K562 (cell line): ENCODE data around the gene ASNS. TPM values are rescaled to one million over a fixed set of nuclear protein-coding genes. Genes with fewer than 3 reads are reported as not detected.

Source experiments
- ARID3A ChIP-seq: IDR thresholded peaks from 2 replicates; pipeline ENCODE4 v1.6.1; 2012; ENCODE audit warnings: low read depth, low read length, improper control_type of control experiment, borderline replicate concordance
- DDX20 ChIP-seq: fragments of 450-650 bp; IDR thresholded peaks from 2 replicates; pipeline ENCODE4 v1.6.1; 2016; ENCODE audit warnings: missing genetic modification characterization, low read depth, mild to moderate bottlenecking, missing compliant biosample characterization, moderate library complexity
- EGR1 ChIP-seq: fragments of 450-650 bp; conservative IDR thresholded peaks from 2 replicates; pipeline ENCODE4 v1.6.1; 2017; ENCODE audit warnings: mild to moderate bottlenecking
- ETV5 ChIP-seq: sonication (generic); formaldehyde crosslinking; IDR thresholded peaks from 2 replicates; pipeline ENCODE4 v1.4.0; 2020; ENCODE audit warnings: low read depth, mild to moderate bottlenecking, missing genetic modification reagents
- HLTF ChIP-seq: fragments of 450-650 bp; IDR thresholded peaks from 2 replicates; pipeline ENCODE4 v1.6.1; 2016
- MIER1 ChIP-seq: fragments of 450-650 bp; IDR thresholded peaks from 2 replicates; pipeline ENCODE4 v1.6.1; 2016; ENCODE audit warnings: antibody characterized with exemption, mild to moderate bottlenecking, low read depth
- NFE2L1 ChIP-seq: fragments of 450-650 bp; IDR thresholded peaks from 2 replicates; pipeline ENCODE4 v1.6.1; 2016; ENCODE audit warnings: missing genetic modification characterization, low read depth, mild to moderate bottlenecking, missing compliant biosample characterization, moderate library complexity, borderline replicate concordance
- RBFOX2 ChIP-seq: fragments of 200-400 bp; formaldehyde crosslinking; IDR thresholded peaks from 2 replicates; pipeline ENCODE4 v1.6.1; 2017; ENCODE audit warnings: low read depth, mild to moderate bottlenecking, low read length, moderate library complexity
- YY1 ChIP-seq, 3 experiments: IDR thresholded peaks; 2 replicates each; pipeline ENCODE4 v1.6.1; 2011; ENCODE audit warnings: low read length in 2 of 3, mild to moderate bottlenecking in 2 of 3, moderate library complexity in 2 of 3, borderline replicate concordance in 1 of 3, control low read depth in 1 of 3, low read depth in 1 of 3; ENCODE audit not compliant: insufficient read depth in 3 of 3, insufficient replicate concordance in 2 of 3, control insufficient read depth in 1 of 3, insufficient read length in 1 of 3; ENCODE audit errors: extremely low read depth in 1 of 3
- ZNF77 ChIP-seq: fragments of 250-450 bp; sonication (Bioruptor Pico); IDR thresholded peaks from 2 replicates; pipeline ENCODE4 v1.5.0; 2020
- polyA plus RNA-seq, 8 experiments: library from polyadenylated mRNA; depleted of rRNA in 4 of 8; stranded (reverse) in 5 of 8; unstranded in 3 of 8; fragments of >200 nt; fragmentation: Nextera tagmentation in 2 of 8; fragmentation: Illumina TruSeq in 1 of 8; extraction: Ambion mirVana in 2 of 8; extraction: Trizol in 1 of 8; gene quantifications; 2 replicates each; pipeline versions ENCODE4 v1.2.1 to v1.2.3, GENCODE V29; 2011 to 2014; ENCODE audit warnings: inconsistent platforms in 1 of 8, missing spikeins in 1 of 8
- total RNA-seq, 7 experiments: library from RNA; depleted of rRNA in 6 of 7; stranded (reverse); fragments of >200 nt in 6 of 7; fragmentation: Illumina TruSeq in 2 of 7; extraction: Trizol in 2 of 7; gene quantifications; 2 replicates each; pipeline versions ENCODE4 v1.2.1 to v1.2.3, GENCODE V29; 2011 to 2021; ENCODE audit warnings: low replicate concordance in 1 of 7
- TF ChIP-seq, protein P1 (sequence below), 3 experiments: IDR thresholded peaks in 2 of 3; conservative IDR thresholded peaks in 1 of 3; 2 replicates each; pipeline ENCODE4 v1.5.1; 2011 to 2012; ENCODE audit warnings: low read length in 3 of 3, mild to moderate bottlenecking in 3 of 3, control low read depth in 2 of 3, improper control_type of control experiment in 1 of 3, inconsistent platforms in 1 of 3, low read depth in 1 of 3, mixed read lengths in 1 of 3, moderate library complexity in 1 of 3; ENCODE audit not compliant: insufficient read depth in 2 of 3
- TF ChIP-seq, protein P2 (sequence below): fragments of 250-450 bp; sonication (Bioruptor Pico); IDR thresholded peaks from 2 replicates; pipeline ENCODE4 v1.6.1; 2021; ENCODE audit warnings: mild to moderate bottlenecking
- TF ChIP-seq, protein P3 (sequence below), 2 experiments: fragments of 450-650 bp; formaldehyde crosslinking in 1 of 2; IDR thresholded peaks; 2 replicates each; pipeline versions ENCODE4 v1.4.0 to v1.6.1; 2014 to 2020; ENCODE audit warnings: mild to moderate bottlenecking in 2 of 2, borderline replicate concordance in 1 of 2, low read depth in 1 of 2

ASNS gene
- total and polyA plus RNA-seq, 9 of the 15 experiments (the other 6 are each of a cell fraction or from before 2014, with no cell fraction given): 42.1 to 354 (median 215) TPM

- TF ChIP-seq, protein P1, sequence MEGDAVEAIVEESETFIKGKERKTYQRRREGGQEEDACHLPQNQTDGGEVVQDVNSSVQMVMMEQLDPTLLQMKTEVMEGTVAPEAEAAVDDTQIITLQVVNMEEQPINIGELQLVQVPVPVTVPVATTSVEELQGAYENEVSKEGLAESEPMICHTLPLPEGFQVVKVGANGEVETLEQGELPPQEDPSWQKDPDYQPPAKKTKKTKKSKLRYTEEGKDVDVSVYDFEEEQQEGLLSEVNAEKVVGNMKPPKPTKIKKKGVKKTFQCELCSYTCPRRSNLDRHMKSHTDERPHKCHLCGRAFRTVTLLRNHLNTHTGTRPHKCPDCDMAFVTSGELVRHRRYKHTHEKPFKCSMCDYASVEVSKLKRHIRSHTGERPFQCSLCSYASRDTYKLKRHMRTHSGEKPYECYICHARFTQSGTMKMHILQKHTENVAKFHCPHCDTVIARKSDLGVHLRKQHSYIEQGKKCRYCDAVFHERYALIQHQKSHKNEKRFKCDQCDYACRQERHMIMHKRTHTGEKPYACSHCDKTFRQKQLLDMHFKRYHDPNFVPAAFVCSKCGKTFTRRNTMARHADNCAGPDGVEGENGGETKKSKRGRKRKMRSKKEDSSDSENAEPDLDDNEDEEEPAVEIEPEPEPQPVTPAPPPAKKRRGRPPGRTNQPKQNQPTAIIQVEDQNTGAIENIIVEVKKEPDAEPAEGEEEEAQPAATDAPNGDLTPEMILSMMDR (IDR thresholded peaks at IDR 0.05 in 2 of 3, conservative IDR thresholded peaks at IDR 0.05 in 1 of 3; ENCODE audit: insufficient read depth in 2 of 3, low read depth in 1 of 3, low read length in 3 of 3): peak; percentile 27 to 65 (median 36); a peak in 3 of 6 replicates
- no peak for TF ChIP-seq HLTF
- TF ChIP-seq, protein P2, sequence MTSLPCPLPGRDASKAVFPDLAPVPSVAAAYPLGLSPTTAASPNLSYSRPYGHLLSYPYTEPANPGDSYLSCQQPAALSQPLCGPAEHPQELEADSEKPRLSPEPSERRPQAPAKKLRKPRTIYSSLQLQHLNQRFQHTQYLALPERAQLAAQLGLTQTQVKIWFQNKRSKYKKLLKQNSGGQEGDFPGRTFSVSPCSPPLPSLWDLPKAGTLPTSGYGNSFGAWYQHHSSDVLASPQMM: no peak
- TF ChIP-seq ETV5: no peak
- no peak for TF ChIP-seq DDX20
- TF ChIP-seq NFE2L1 (tag): no peak
- TF ChIP-seq, protein P3, sequence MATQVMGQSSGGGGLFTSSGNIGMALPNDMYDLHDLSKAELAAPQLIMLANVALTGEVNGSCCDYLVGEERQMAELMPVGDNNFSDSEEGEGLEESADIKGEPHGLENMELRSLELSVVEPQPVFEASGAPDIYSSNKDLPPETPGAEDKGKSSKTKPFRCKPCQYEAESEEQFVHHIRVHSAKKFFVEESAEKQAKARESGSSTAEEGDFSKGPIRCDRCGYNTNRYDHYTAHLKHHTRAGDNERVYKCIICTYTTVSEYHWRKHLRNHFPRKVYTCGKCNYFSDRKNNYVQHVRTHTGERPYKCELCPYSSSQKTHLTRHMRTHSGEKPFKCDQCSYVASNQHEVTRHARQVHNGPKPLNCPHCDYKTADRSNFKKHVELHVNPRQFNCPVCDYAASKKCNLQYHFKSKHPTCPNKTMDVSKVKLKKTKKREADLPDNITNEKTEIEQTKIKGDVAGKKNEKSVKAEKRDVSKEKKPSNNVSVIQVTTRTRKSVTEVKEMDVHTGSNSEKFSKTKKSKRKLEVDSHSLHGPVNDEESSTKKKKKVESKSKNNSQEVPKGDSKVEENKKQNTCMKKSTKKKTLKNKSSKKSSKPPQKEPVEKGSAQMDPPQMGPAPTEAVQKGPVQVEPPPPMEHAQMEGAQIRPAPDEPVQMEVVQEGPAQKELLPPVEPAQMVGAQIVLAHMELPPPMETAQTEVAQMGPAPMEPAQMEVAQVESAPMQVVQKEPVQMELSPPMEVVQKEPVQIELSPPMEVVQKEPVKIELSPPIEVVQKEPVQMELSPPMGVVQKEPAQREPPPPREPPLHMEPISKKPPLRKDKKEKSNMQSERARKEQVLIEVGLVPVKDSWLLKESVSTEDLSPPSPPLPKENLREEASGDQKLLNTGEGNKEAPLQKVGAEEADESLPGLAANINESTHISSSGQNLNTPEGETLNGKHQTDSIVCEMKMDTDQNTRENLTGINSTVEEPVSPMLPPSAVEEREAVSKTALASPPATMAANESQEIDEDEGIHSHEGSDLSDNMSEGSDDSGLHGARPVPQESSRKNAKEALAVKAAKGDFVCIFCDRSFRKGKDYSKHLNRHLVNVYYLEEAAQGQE (IDR thresholded peaks at IDR 0.05; ENCODE audit: borderline replicate concordance): peak; percentile 24; the same call in 1 of the 2 replicates
- TF ChIP-seq, protein P3 (CRISPR knock-in tag; IDR thresholded peaks at IDR 0.05; ENCODE audit: low read depth): no peak
- no peak for TF ChIP-seq ZNF77
- TF ChIP-seq RBFOX2: no peak
- TF ChIP-seq MIER1: no peak
- no peak for TF ChIP-seq EGR1
- 0 out of 2 replicates have a peak, but pooled peaks have one; percentile 36 for TF ChIP-seq ARID3A
- no peak for TF ChIP-seq YY1 (IDR thresholded peaks at IDR 0.05; ENCODE audit: borderline replicate concordance in 1 of 3, control insufficient read depth in 1 of 3, extremely low read depth in 1 of 3, insufficient read depth in 3 of 3, insufficient read length in 1 of 3, insufficient replicate concordance in 2 of 3, low read depth in 1 of 3, low read length in 2 of 3)
Measured at GRCh38 chr7:97845622-97846203, 26.5 kb downstream of the ASNS start (continued).
